RCC 7860 (cell line): ENCODE results near the gene ABCC11.

ENCODE experiments used
- DNase-seq: peaks from one replicate; pipeline ENCODE4 v3.0.0-alpha.2; 2015; ENCODE audit warnings: low spot score
- FAIRE-seq: peaks from 2 replicates; lab custom pipeline; 2012; peaks lifted over from hg19 to GRCh38; lab: Jason Lieb, UNC

The ABCC11 gene

DNA sequence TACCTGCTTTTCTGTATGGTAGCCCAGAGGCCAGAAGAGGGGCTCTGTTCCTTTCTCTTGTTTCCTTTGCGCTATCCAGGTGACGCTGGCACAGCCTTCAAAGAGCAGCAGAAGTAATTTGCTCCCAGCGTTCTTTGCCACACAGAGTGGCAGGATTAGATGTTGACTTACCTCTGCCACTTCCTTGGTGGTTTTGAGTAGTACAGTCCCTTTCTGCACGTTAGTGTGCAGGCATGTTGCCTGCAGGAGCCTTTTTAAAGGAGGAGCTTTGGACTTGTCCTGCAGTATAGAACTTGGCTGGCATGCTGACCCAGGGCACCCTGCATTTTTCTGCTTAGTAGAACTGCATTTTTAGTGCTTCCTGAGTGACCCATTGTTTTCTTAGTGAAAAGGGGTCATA is at the start of gene ABCC11:
Gene ABCC11 (minus strand): TSS at position 229 of the 400 bp plus-strand sequence. CDS start 15,618 bp downstream, outside the sequence.
- no peak for FAIRE-seq
- no peak for DNase-seq

DNA sequence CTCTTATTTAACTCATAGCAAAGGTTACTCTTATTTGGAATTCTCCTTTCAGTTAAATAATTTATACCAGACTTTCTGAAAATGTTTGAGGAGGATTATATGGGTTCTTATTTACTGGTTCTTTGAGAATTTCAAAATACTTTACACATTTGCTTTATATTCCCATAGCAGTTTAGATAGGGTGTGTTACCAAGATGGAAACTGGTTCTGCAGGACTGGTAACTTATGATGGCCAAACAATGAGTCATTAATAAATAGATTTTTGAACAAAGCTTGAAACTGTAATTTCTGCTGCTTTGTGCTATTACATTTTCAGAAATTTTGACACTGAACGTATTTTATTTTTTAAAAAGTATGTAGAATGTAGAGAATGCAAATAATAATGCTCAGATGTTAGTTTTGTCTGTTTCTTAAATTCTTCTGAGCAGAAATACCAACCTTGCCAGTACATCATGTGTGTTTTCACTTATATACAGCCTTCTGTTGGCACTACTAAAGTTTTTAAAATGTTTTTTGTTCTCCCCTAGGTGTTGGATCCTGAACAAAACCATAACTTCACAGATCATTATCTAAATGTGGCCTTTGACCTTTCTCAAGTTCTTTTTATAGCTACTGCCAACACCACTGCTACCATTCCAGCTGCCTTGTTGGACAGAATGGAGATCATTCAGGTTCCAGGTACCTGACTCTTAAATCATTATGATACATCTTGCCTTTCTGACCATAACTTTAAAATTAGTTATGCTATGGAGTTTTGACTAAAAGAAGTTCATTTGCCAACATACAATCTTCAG is 48.3 kb upstream of the ABCC11 start:
- FAIRE-seq: no peak
- DNase-seq: no peak

DNA sequence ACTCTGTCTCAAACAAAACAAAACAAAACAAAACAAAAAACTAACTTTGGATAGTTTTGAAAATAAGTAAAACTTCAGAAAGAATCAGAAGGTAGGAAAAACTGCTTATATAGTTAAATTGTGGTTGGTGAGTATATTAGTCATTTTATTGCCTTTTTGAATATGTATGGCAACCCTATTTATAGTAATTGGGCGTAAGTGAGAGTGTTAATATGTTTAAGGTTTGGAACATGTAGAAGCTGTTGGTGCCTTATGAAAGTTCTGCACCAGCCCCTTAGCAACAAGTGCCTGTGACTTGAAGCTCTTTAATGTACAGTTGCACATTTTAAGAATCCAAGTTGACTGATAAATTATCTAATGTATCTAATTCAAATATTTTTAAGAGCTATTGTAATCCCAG is 47.4 kb upstream of the ABCC11 start:
- FAIRE-seq: no peak
- no peak for DNase-seq

DNA sequence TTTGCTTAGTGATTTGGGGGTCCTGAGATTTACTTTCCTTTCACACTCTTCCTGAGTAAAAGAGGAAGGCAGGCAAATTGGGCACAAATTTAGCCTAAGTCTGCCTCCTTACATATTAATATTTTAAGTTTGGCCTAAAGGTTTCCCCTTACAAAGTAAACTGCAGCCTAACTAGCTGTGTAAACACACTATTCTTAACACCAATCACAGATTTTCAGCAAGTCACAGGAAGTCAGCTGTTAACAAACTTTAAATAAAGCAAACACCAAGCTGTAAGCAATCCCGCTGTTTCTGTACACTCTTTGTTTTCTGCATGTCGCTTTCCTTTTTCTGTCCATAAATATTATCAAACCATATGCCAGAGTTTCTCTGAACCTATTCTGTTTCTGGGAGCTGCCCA is 45.1 kb upstream of the ABCC11 start:
- DNase-seq (no peak), FAIRE-seq (no peak)

DNA sequence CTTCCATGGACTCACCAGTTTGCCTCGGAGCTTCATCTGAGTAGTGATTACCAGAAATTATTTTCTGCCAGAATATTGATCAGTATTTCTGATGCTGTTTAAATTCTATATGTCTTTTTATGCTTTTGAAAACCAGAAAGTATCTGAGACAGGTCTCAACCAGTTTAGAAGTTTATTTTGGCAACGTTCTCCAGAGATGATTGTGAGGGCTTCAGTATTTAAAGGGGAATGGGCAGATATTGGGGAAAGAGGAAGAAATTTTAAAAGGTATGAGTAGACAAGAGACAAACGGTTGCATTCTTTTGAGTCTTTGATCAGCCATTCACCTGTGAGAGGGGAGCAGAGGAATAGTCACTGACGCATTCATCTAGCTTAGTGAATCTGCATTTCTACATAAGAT is 44.4 kb upstream of the ABCC11 start:
- FAIRE-seq: no peak
- no peak for DNase-seq

DNA sequence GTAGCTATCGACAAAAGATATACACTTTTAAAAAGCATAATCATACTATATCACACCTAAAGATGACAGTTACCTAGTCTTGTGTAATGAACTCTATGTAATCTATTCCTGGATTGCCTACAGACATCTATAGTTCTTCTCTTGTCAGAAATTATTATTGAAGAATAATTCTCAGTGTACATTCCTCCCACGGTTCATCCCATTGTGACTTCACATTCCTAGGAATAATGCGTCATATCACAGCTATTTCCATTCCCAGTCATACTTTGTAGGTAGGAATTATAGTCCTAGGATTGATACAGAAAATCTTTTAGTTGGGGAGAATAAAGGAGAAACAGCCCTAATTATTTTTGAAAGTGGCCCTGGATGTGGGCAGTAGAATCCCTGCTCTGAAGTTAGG is 44.0 kb upstream of the ABCC11 start:
- no peak for FAIRE-seq
- DNase-seq: no peak

DNA sequence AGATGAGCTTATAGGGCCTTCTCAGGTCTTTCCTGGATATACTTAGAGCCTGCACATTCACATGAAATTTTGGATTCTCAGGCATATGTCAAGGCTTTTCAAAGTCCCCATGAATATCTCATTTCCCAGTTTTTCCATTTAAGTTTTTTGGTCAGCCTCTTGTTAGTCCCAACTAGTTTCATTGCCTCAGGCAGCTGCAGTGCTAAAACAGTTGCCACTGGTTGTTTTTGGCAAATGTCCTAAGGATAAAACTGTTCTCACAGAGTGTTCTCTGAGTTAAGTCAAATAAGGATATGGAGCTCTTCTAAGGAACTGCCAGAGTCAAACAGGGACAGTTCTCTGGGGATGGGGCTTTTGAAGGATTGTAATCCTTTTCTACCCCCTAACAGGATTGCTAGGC is 39.9 kb upstream of the ABCC11 start:
- no peak for DNase-seq
- no peak for FAIRE-seq

DNA sequence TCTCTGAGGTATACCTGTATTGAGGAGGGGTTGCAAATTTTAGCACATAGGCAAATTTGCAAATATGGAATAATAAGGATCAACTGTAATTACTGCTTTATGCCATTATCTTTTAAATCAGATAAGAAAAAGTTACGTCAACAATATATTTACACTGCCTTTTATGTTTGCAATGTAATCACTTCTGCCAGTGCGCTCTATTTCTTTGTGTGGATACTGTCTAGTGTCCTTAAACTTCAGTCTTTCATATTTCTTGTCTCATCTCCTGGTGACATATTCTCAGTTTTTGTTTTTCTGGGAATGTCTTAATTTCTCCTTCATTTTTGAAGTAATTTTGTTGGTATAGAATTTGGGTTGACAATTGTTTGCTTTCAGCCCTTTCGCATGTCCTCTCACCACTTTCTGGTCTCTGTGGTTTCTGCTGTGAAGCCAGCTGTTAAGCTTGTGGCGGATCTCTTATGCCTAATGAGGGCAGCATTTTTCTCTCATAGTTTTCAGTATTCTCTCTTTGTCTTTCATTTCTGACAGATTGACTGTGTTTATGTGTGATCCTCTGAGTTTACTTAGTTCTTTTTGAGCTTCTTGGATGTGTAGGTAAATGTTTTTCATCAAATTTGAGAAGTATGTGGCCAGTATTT is 37.6 kb upstream of the ABCC11 start:
- FAIRE-seq (no peak), DNase-seq (no peak)

DNA sequence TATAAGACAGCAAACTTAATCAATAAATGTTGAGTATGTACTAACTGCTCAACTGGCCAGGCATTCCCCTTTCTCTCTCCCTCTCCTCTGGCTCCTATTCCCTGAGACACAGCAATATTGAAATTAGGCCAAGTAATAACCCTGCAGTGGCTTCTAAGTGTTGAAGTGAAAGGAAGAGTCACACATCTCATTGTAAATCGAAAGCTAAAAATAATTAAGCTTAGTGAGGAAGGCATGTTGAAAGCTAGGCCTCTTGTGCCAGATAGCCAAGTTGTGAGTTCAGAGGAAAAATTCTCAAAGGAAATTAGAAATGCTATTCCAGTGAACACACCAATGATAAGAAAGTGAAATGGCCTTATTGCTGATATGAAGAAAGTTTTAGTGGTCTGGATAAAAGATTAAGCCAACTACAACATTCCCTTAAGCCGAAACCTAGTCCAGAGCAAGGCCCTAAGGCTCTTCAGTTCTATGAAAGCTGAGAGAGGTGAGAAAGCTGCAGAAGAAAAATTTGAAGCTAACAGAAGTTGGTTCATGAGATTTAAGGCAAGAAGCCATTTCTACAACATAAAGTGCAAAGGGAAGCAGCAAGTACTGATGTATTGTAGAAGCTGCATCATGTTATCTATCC is 35.4 kb upstream of the ABCC11 start:
- no peak for DNase-seq
- FAIRE-seq: no peak

DNA sequence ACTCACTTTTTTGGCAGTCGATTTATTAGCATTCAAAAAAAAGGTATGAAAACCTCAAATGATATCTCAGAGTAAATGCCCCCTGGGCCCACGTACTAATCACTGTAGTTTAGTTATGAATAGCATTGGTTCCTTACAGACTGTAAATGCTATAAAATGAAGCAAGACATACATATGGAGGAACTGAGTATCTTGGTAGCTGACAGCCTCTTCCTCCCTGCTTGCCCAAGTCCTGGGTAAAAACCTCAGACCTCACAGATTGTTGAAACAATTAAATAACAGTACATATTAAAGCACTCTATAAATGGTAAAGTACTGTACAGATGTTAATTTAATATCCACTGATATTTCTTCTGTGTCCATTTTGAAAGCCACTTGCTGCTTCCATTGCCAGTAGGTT is 33.2 kb upstream of the ABCC11 start:
- FAIRE-seq: no peak
- DNase-seq: no peak

DNA sequence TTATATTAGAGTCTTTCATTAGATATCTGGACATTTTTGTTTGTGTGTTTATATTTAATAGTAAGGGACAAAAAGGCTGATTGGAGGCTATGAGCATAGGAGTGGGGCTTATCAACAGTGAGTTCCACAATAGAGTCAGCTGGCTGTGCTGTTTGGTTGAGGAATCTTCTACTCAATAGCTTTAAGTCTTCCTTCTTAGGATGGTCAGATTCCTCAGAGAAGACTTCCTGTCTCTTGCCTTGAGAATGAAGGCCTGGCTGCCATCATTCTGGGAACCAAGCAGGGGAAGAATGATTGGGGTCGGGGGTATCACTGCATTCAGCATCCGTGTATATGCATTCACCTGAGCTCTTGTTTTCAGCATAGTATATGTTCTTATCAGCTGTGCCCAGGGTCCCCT is 31.9 kb upstream of the ABCC11 start:
- no peak for FAIRE-seq
- no peak for DNase-seq

DNA sequence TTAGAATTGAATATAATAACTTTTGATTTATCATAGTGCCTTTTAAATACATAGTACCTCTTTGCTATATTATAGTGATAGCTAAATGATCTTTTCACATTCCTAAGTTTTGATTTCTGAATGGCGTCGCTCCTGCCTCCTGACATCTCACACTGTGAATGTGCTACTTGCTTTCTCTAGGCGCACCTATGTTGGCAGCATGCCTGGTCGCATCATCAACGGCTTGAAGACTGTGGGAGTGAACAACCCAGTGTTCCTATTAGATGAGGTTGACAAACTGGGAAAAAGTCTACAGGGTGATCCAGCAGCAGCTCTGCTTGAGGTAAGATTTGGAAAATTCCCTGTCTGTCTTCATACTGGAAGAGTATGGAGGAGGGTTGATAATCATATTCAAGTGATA is 29.8 kb upstream of the ABCC11 start:
- DNase-seq (no peak), FAIRE-seq (no peak)

DNA sequence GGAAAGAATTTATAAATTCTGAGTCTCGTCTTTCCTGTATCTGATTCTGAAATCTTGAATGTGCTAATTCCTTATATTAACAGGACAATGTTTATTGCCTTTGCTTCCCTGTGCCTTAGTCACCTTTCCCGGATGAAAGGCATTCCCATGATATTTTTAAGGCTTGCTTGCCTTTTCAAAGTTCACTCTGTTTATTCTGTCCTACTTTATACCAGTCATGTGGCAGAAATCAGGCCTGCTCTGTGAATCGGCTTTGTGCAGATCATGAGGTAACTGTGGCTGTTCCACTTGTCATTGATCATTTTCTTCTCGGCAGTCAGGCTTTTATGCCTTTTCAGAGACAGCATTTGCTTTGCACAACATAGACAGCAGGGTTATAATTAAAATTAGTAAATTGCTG is 28.8 kb upstream of the ABCC11 start:
- DNase-seq (no peak), FAIRE-seq (no peak)

DNA sequence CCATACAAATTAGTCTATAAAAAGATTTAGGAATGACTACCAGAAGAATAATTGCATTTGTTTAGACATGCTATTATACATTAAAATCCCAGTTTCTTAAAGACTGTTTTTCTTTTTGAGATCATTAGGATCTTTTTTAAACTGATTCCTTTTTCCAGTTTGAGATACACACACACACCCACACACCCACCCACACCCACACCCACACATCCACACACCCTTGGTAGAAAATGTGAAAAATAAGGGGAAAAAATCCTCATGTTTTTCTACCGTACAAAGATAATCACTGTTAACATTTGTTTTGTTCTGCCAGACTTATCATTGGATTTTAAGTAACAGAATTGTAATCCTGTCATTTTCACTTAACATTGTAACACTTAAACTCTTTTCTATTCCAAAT is 27.1 kb upstream of the ABCC11 start:
- no peak for DNase-seq
- no peak for FAIRE-seq

DNA sequence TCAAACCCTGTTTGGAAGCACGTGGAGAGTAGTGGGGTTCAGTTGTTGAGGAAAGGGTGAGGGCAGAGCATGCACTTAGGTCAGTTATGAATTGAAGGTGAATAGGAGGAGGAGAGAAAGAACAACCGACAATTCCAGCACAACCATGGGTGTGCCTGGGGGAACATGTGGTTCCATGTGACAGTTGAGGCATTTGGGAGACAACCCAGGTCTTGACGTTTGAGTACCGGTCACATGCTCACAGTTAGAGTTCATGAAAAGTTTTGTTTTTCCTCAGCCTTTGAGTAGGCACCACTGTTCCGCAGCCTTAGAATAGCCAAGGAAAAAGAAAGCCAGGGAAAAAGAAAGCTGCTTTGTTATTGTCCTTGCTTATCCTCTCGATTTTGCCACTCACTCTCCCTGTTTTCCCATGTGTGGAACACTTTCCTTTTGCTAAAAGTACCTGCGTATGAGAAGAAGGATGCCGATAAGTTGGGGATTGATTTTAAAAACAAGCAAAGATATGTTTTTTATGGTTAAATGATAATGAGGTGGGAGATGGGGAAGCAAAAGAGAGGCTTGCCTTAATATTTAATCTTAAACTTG is 25.6 kb upstream of the ABCC11 start:
- no peak for FAIRE-seq
- no peak for DNase-seq

DNA sequence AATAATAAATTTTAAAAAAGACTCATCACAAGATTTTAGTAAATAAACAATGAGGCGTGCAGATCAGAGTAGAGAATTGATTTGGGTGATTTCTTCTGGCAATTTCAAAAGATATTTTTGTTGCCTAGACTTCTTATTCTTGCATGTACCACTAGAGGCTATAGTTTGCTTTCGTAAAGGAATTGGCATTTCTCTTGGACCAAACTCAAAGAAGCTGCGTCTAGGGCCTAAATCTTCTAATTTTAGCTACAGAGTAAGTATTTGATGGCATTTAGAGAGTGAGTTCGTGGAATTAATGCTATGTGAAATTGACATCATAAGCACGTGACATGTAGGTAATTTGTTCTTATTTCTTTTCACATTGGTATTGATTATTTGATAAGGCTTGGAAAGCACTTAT is 24.4 kb upstream of the ABCC11 start:
- FAIRE-seq (no peak), DNase-seq (no peak)

DNA sequence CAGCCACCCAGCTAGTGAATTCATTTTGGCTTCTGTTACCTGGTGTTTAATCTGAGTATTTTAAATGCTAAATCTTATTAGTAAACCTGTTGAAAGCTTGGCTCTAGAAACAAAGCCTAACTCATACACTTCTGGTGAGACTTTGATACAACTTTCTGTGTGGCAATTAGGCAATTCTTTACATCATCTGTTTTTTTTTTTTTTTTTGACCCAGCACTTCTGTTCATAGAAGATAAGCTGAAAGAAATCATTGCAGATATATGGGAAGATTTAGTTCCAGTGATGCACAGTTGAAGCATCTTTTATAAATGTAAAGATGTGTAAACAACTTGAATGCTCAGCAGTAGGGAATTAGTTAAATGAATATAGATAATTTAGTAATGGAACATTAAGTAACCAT is 21.7 kb upstream of the ABCC11 start:
- DNase-seq (no peak), FAIRE-seq (no peak)

DNA sequence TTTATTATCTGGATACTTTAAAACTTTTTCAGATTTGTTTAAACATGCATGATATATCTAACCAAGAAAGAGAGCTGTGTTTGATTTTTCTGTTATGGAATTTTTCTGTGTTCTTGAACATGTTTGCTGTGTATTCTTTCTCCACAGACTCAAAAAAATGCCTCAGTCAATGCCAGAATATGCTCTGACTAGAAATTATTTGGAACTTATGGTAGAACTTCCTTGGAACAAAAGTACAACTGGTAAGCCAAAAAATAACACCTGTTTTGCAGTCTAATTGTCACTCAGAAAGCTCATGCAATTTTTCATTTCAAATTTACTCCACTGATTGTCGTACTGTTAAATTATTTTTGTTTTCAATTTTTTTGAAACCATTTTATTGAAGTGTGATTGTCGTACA is 15.3 kb upstream of the ABCC11 start:
- FAIRE-seq (no peak), DNase-seq (no peak)

DNA sequence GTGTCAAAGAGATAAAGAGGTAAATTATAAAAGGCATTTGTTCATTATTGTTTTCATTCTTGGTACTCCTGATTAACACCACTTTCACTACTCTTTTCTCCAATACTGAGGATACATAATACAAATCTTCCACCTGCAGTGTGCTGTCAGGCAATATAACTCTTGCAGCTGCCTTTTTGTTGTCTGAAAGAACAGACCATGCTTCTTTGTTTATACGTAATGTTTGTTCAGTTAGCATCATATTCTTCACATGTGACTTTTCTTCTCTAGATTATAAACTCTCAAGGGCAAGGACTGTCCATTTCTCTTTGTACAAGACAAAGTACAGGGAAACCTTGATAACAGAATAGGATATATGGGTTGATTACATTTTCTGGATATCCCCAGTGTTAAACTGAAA is 14.2 kb upstream of the ABCC11 start:
- no peak for FAIRE-seq

DNA sequence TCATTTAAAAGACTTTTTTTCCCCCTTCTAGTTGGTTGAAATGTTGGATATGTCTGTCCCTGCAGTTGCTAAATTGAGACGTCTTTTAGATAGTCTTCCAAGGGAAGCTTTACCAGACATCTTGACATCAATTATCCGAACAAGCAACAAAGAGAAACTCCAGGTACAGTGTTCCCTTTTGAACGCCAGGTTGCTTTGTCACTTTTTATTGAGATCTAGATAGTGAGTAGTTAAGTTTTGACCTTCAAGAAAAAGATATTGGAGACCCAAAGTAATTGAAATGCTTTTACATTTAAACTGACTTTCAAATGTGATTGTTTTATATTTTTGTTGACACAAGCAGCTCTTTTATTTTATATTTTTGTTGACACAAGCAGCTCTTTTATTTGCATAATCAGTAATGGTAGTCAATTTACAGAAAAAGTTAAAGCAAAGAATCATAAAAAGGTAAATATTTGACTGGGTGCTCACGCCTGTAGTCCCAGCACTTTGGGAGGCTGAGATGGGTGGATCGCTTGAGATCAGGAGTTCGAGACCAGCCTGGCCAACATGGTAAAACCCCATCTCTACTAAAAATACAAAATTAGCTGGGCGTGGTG is 9.3 kb upstream of the ABCC11 start:
- DNase-seq: no peak
- FAIRE-seq: no peak

More for the DNA sequence above, 14.2 kb upstream of the ABCC11 start:
- no peak for DNase-seq

DNA sequence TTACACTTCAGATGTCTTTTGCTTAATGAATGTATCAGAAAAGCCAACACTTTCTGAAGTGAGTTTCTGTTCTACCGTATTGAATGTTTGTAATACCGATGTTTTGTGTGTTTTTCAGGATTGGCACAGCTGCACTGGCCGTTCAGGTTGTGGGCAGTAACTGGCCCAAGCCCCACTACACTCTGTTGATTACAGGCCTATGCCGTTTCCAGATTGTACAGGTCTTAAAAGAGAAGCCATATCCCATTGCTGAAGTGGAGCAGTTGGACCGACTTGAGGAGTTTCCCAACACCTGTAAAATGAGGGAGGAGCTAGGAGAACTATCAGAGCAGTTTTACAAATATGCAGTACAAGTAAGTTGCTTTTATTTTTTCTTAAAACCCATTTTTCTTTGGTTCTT is 4.7 kb upstream of the ABCC11 start:
- DNase-seq (no peak), FAIRE-seq (no peak)
